ENCODE measurements around the gene SMYD3.

DNA sequence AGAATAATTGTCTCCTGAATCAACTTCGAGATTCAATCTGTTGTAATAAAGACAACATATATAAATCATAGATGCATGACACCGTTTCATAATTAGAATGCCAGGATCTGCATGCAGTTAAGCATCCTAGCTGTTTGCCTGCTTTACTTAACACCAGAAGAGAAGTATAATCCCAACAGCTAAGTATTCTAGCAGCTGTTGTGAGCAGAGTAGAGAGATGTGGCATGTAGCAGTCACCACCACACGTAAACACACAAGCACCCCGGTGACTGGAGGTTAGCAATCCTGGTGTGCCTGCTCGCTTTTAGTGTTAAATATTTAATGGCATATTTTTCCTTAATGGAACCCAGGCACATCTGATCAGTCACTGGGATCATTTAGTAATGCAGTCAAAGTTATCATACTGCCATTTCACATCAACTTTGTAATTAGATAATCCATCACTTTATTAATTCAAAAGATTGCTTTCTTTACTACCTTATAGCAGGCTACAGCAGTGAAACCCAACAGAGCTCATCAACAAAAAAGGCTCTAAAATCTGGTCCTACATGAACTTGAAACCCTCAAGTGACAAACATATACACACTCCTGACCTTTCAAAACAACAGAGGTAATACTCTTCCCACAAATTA lies 187.9 kb downstream of the SMYD3 start:
- no peak for TF ChIP-seq CTCF (IDR thresholded peaks at IDR 0.05)
- TF ChIP-seq POLR2A (IDR thresholded peaks at IDR 0.05): no peak
- TF ChIP-seq POLR2AphosphoS5 (IDR thresholded peaks at IDR 0.05): no peak
